ENCODE measurements around the gene CYP26A1.

DNA sequence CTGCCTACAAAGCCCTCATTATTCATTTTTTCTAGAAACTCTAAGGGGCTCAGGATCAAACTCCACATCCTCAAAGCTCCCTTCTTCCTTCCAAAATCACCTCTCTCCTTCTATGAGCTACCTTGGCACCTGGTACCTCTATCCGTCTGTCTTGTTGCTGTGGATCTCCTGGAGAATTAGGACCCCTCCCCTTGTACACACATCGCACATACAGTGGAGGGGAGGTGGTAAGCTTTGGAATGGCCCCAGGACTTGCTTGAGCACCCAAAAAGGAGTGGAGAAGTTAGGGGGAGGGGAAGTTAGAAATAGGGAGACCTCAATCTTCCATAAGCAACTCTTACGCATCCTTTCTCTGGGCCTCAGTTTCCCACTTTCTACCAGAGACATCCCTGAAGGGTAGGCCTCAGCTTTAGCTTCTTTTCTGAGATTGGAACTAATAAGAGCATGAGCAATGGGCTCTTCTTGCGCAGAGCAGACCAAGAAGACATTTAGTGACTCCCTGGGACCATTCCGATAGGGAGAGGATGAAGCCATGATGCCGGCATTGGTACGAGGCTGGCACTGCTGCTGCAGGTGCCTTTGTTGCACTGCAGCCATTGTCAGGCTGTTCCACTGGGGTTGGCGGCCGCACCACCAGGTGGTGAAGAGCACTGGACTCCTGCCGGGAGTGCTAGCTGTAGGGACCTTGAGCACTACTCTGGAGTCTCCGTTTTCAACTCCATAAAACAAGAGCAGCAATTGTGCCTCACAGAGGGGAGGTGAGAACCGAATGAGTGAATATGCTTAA lies 8.6 kb upstream of the CYP26A1 start:
- TF ChIP-seq CTCF (conservative IDR thresholded peaks at IDR 0.05 in 1 of 2, IDR thresholded peaks at IDR 0.05 in 1 of 2; ENCODE audit: low read depth in 1 of 2, low read length in 2 of 2) (no peak), EZH2 (IDR thresholded peaks at IDR 0.05; ENCODE audit: low read length, missing control alignments) (no peak)

Measured in fibroblast of lung (primary cell).